Tibial artery (tissue), 4 donors: ENCODE data around the gene STK24.

Experiments used
- DNase-seq, 2 donors: peaks; one replicate each; pipeline ENCODE4 v3.0.0-alpha.2; 2019
- H3K27ac ChIP-seq, 2 donors: fragments of 200-600 bp; sonication (generic) in 1 of 2; 1 replicate in 1 of 2; 2 replicates in 1 of 2; pipeline ENCODE4 v1.5.1; 2018 to 2019; ENCODE audit warnings: mild to moderate bottlenecking in 1 of 2
- H3K27me3 ChIP-seq, 2 donors: fragments of 200-600 bp; sonication (generic) in 1 of 2; one replicate each; pipeline versions ENCODE4 v1.5.1 to v1.6.0; 2016 to 2019
- H3K36me3 ChIP-seq, 3 donors: fragments of 200-600 bp; sonication (generic) in 2 of 3; one replicate each; pipeline ENCODE4 v1.5.1; 2016 to 2019; ENCODE audit warnings: mild to moderate bottlenecking in 2 of 3
- H3K4me1 ChIP-seq, 4 donors: fragments of 200-600 bp; sonication (generic) in 2 of 4; 1 replicate in 3 of 4; 2 replicates in 1 of 4; pipeline ENCODE4 v1.5.1; 2016 to 2019
- H3K4me3 ChIP-seq, 2 donors: fragments of 200-600 bp; sonication (generic) in 1 of 2; 1 replicate in 1 of 2; 2 replicates in 1 of 2; pipeline ENCODE4 v1.5.1; 2018 to 2019; ENCODE audit warnings: mild to moderate bottlenecking in 2 of 2
- H3K9me3 ChIP-seq, 3 donors: fragments of 200-600 bp; sonication (generic) in 1 of 3; one replicate each; pipeline ENCODE4 v1.5.1; 2016 to 2019
- CTCF ChIP-seq, 2 experiments: fragments of 200-600 bp in 1 of 2; fragments of 450-650 bp in 1 of 2; IDR thresholded peaks; one replicate each; pipeline ENCODE4 v1.5.1; 2017 to 2019; ENCODE audit warnings: antibody characterized with exemption in 2 of 2, mild to moderate bottlenecking in 1 of 2, moderate library complexity in 1 of 2
- intact Hi-C: fragments of 100-400 bp; cut with DNase I; formaldehyde crosslinking; loops from one replicate; pipeline ENCODE4 v1.15.0; 2023; ENCODE audit warnings: low total_unique reads

STK24 gene

GRCh38 chr13:98504029-98504351 is 72.9 kb downstream of the STK24 start:
- no peak for TF ChIP-seq CTCF (IDR thresholded peaks at IDR 0.05)
- intact Hi-C loops, result loop anchor here (5.0 kb wide), 1 partner anchor 73 kb away; the partner anchor contains the start of gene STK24
- H3K27me3 ChIP-seq, result no peaks in the 10 kb centered on the region
- peaks cover 0 to 5% (median 5%) of the 10 kb centered on the region in 3 donors for H3K36me3 ChIP-seq
- H3K4me1 ChIP-seq, result peaks cover 13 to 95% (median 64%) of the 10 kb centered on the region in 4 donors
- peak overlapping the region; percentile 22 to 23 for H3K4me3 ChIP-seq
- no peaks in the 10 kb centered on the region for H3K9me3 ChIP-seq
- peak overlapping the region; percentile 78 to 81 for H3K27ac ChIP-seq
- no peak for DNase-seq

- peaks cover 0 to 11% (median 5%) of the 10 kb centered on the region in 3 donors for H3K36me3 ChIP-seq
- peak overlapping the region; percentile 78 to 81 for H3K27ac ChIP-seq
- peak in 1 of 2 donors; percentile 81 for DNase-seq
- peaks cover 13 to 89% (median 59%) of the 10 kb centered on the region in 4 donors for H3K4me1 ChIP-seq
- TF ChIP-seq CTCF (IDR thresholded peaks at IDR 0.05), result no peak
- H3K27me3 ChIP-seq, result no peaks in the 10 kb centered on the region
- no peaks in the 10 kb centered on the region for H3K9me3 ChIP-seq
- H3K4me3 ChIP-seq, result peak overlapping the region; percentile 22 to 23
- intact Hi-C loops, result loop anchor here (5.0 kb wide), 1 partner anchor 74 kb away; the partner anchor contains the start of gene STK24
Measured at GRCh38 chr13:98503175-98504028, 73.5 kb downstream of the STK24 start.

- no peak for DNase-seq
- intact Hi-C loops, result loop anchor here (5.0 kb wide), 1 partner anchor 76 kb away; the partner anchor contains the start of gene STK24
- H3K27me3 ChIP-seq, result no peaks in the 10 kb centered on the region
- H3K9me3 ChIP-seq, result no peaks in the 10 kb centered on the region
- H3K27ac ChIP-seq, result peak overlapping the region; percentile 78 to 81
- H3K4me1 ChIP-seq, result peaks cover 4 to 84% (median 54%) of the 10 kb centered on the region in 4 donors
- peaks cover 0 to 14% (median 5%) of the 10 kb centered on the region in 3 donors for H3K36me3 ChIP-seq
- H3K4me3 ChIP-seq, result no peak overlapping the region
- no peak for TF ChIP-seq CTCF (IDR thresholded peaks at IDR 0.05)
Measured at GRCh38 chr13:98500963-98501421, 75.9 kb downstream of the STK24 start.

- Histone ChIP-seq H3K4me3 (no peak overlapping the region), H3K27me3 (no peaks in the 10 kb centered on the region), H3K4me1 (peaks cover 0 to 72% (median 37%) of the 10 kb centered on the region in 4 donors), H3K27ac (peak overlapping the region; percentile 72 to 73), H3K36me3 (peaks cover 0 to 14% (median 5%) of the 10 kb centered on the region in 3 donors), H3K9me3 (no peaks in the 10 kb centered on the region)
- TF ChIP-seq CTCF (IDR thresholded peaks at IDR 0.05), result no peak
- intact Hi-C loops, result loop anchor here (5.0 kb wide), 1 partner anchor 70 kb away; no protein-coding TSS in a partner anchor
- DNase-seq, result no peak
Measured at GRCh38 chr13:98496966-98497365, 79.9 kb downstream of the STK24 start.

GRCh38 chr13:98496479-98496791 is 80.5 kb downstream of the STK24 start:
- intact Hi-C loops, result loop anchor here (5.0 kb wide), 1 partner anchor 71 kb away; no protein-coding TSS in a partner anchor
- TF ChIP-seq CTCF (IDR thresholded peaks at IDR 0.05), result no peak
- H3K27me3 ChIP-seq, result no peaks in the 10 kb centered on the region
- no peak for DNase-seq
- H3K27ac ChIP-seq, result peak overlapping the region; percentile 72 to 73
- H3K4me3 ChIP-seq, result no peak overlapping the region
- peaks cover 0 to 68% (median 35%) of the 10 kb centered on the region in 4 donors for H3K4me1 ChIP-seq
- no peaks in the 10 kb centered on the region for H3K9me3 ChIP-seq
- H3K36me3 ChIP-seq, result peaks cover 0 to 14% (median 5%) of the 10 kb centered on the region in 3 donors
